Measurements from ENCODE around the gene S100A5. TPM values are rescaled to one million over a fixed set of nuclear protein-coding genes. Genes with fewer than 3 reads are reported as not detected.

S100A5 gene
- total RNA-seq, 1 experiment from 2014 or later: not detected

GRCh38 chr1:153513023-153513422 is 27.7 kb downstream of the S100A5 start:
- WGBS (ENCODE audit: extremely low coverage, insufficient read length, low lambda C conversion rate): no CpG with 5 or more reads among the region's 3 CpGs
- H3K4me1 Mint-ChIP-seq: peaks cover 7 to 8% of the 10 kb centered on the region in 2 experiments; a peak in 2 of 4 replicates

More at GRCh38 chr1:153513023-153513422, 27.7 kb downstream of the S100A5 start:
- Mint-ChIP-seq H3K27me3 (ENCODE audit: low read depth) (peaks cover 70% of the 10 kb centered on the region), H3K27ac (no peak overlapping the region), H3K4me3 (no peak overlapping the region), H3K9me3 (no peaks in the 10 kb centered on the region), H3K36me3 (ENCODE audit: insufficient read depth in 1 of 3, low read depth in 3 of 3) (no peaks in the 10 kb centered on the region)
- Histone ChIP-seq H2BK120ac (ENCODE audit: low read depth, low read length, poor library complexity, severe bottlenecking) (no peak overlapping the region), H2AFZ (ENCODE audit: low read length) (no peak overlapping the region), H3K4me2 (ENCODE audit: insufficient read depth, insufficient read length, low read length) (no peak overlapping the region), H3K23me2 (ENCODE audit: insufficient read length, low read depth, low read length, poor library complexity, severe bottlenecking) (no peaks in the 10 kb centered on the region), H4K8ac (replicated peaks; ENCODE audit: insufficient read length, low read depth, low read length) (no peak overlapping the region), H3K14ac (ENCODE audit: insufficient read depth, low read length) (no peak overlapping the region), H2BK5ac (ENCODE audit: insufficient read length, low read length) (no peak overlapping the region), H3K56ac (ENCODE audit: insufficient read length, low read depth, low read length) (no peak overlapping the region), H3K23ac (ENCODE audit: insufficient read length, low read depth, low read length) (no peak overlapping the region), H2BK20ac (ENCODE audit: low read depth, low read length, poor library complexity, severe bottlenecking) (no peak overlapping the region), H3K18ac (ENCODE audit: insufficient read length, low read depth, low read length) (no peak overlapping the region), H4K91ac (ENCODE audit: insufficient read length, low read depth, low read length) (no peak overlapping the region), H3K4ac (ENCODE audit: low read depth, low read length) (no peak overlapping the region), H3K79me2 (ENCODE audit: insufficient read depth, low read length) (no peaks in the 10 kb centered on the region), H2AK5ac (ENCODE audit: insufficient read length, low read length) (no peak overlapping the region), H2BK12ac (ENCODE audit: insufficient read length, low read depth, low read length) (no peak overlapping the region), H3K9me3 (ENCODE audit: control insufficient read depth, low read depth, low read length) (no peaks in the 10 kb centered on the region), H3K4me1 (ENCODE audit: insufficient read depth, low read length) (no peaks in the 10 kb centered on the region), H4K5ac (ENCODE audit: insufficient read length, low read depth, low read length) (no peak overlapping the region), H3K79me1 (ENCODE audit: insufficient read depth, low read depth, low read length, poor library complexity, severe bottlenecking) (no peaks in the 10 kb centered on the region), H3K9ac (ENCODE audit: extremely low read depth, insufficient read length, low read length) (no peak overlapping the region), H3T11ph (ENCODE audit: low read length) (no peak overlapping the region), H4K20me1 (ENCODE audit: control insufficient read depth, insufficient read depth, insufficient read length) (no peaks in the 10 kb centered on the region), H3K27ac (ENCODE audit: insufficient read length, low read depth, low read length) (no peak overlapping the region), H2BK15ac (ENCODE audit: low read depth, low read length) (no peak overlapping the region), H3K27me3 (ENCODE audit: insufficient read depth, low read length) (no peaks in the 10 kb centered on the region; the same call in 1 of the 2 replicates)
- no peak for TF ChIP-seq CTCF (conservative IDR thresholded peaks at IDR 0.05)
- no peak for DNase-seq
